Measurements from ENCODE around the gene PEX11G. TPM values are rescaled to one million over a fixed set of nuclear protein-coding genes. Genes with fewer than 3 reads are reported as not detected.

Gene PEX11G
- not detected for total RNA-seq (ENCODE audit: insufficient read depth, low replicate concordance)

GRCh38 chr19:7488736-7489353 lies at the start of gene PEX11G:
Gene PEX11G, minus strand, starts transcription at chr19:7489035. Its CDS starts 25 bp downstream, at chr19:7489010.
- peak; percentile 92 for DNase-seq (ENCODE audit: low spot score)

- DNase-seq (ENCODE audit: low spot score) = no peak
These were observed 47.3 kb upstream of the PEX11G start for GRCh38 chr19:7535998-7536695.

- peak; percentile 97 for DNase-seq (ENCODE audit: low spot score)
These were observed 46.5 kb upstream of the PEX11G start, which contains the start of gene PNPLA6 for GRCh38 chr19:7535047-7535997. Gene PNPLA6, plus strand, starts transcription at chr19:7535717. Its CDS starts 72 bp downstream, at chr19:7535789.

GRCh38 chr19:7534531-7535046 lies 45.8 kb upstream of the PEX11G start:
- peak; percentile 94 for DNase-seq (ENCODE audit: low spot score)

- peak; percentile 95 for DNase-seq (ENCODE audit: low spot score)
These were observed 45.2 kb upstream of the PEX11G start for GRCh38 chr19:7533925-7534480.

- DNase-seq (ENCODE audit: low spot score) = peak; percentile 72
These were observed 44.5 kb upstream of the PEX11G start for GRCh38 chr19:7533281-7533885.

- no peak for DNase-seq (ENCODE audit: low spot score)
These were observed 41.0 kb upstream of the PEX11G start for GRCh38 chr19:7529610-7530490.

- no peak for DNase-seq (ENCODE audit: low spot score)
These were observed 40.4 kb upstream of the PEX11G start for GRCh38 chr19:7529246-7529600.

GRCh38 chr19:7528522-7529245 lies 39.8 kb upstream of the PEX11G start:
- DNase-seq (ENCODE audit: low spot score) = no peak

- DNase-seq (ENCODE audit: low spot score) = no peak
These were observed 39.3 kb upstream of the PEX11G start for GRCh38 chr19:7528192-7528519.

- DNase-seq (ENCODE audit: low spot score) = no peak
These were observed 38.8 kb upstream of the PEX11G start for GRCh38 chr19:7527516-7528191.

- DNase-seq (ENCODE audit: low spot score) = no peak
These were observed 37.5 kb upstream of the PEX11G start for GRCh38 chr19:7526059-7526929.

GRCh38 chr19:7524992-7525739 lies 36.3 kb upstream of the PEX11G start:
- DNase-seq (ENCODE audit: low spot score) = no peak

- DNase-seq (ENCODE audit: low spot score) = no peak
These were observed 35.7 kb upstream of the PEX11G start for GRCh38 chr19:7524523-7524922.

GRCh38 chr19:7522923-7523667 lies 34.3 kb upstream of the PEX11G start:
- DNase-seq (ENCODE audit: low spot score) = peak; percentile 11

All from umbilical cord (tissue), 2 donors.